ENCODE data around the gene MYEF2.

The MYEF2 gene

GRCh38 chr15:48145923-48146322 is 32.2 kb downstream of the MYEF2 start:
- in situ Hi-C loops (cut with HindIII; ENCODE audit: low sequenced_read_pairs) = no loop called here

GRCh38 chr15:48144889-48145288 is 33.2 kb downstream of the MYEF2 start:
- in situ Hi-C loops (cut with HindIII; ENCODE audit: low sequenced_read_pairs) = no loop called here

GRCh38 chr15:48143856-48144255 is 34.2 kb downstream of the MYEF2 start:
- in situ Hi-C loops (cut with HindIII; ENCODE audit: low sequenced_read_pairs) = no loop called here

- in situ Hi-C loops (cut with HindIII; ENCODE audit: low sequenced_read_pairs) = no loop called here
These were observed 45.2 kb downstream of the MYEF2 start for GRCh38 chr15:48132874-48133273.

- in situ Hi-C loops (cut with HindIII; ENCODE audit: low sequenced_read_pairs) = no loop called here
These were observed 46.8 kb downstream of the MYEF2 start for GRCh38 chr15:48131324-48131723.

GRCh38 chr15:48126667-48127355 is 51.3 kb downstream of the MYEF2 start:
- in situ Hi-C loops (cut with HindIII; ENCODE audit: low sequenced_read_pairs) = no loop called here

- in situ Hi-C loops (cut with HindIII; ENCODE audit: low sequenced_read_pairs) = no loop called here
These were observed 56.2 kb downstream of the MYEF2 start for GRCh38 chr15:48121849-48122248.

GRCh38 chr15:48120745-48121144 is 57.4 kb downstream of the MYEF2 start, which contains the start of gene SLC24A5:
Gene SLC24A5 (plus strand): TSS chr15:48120990. CDS start chr15:48121045, 55 bp downstream.
- in situ Hi-C loops (cut with HindIII; ENCODE audit: low sequenced_read_pairs) = no loop called here

GRCh38 chr15:48119277-48119676 is 58.8 kb downstream of the MYEF2 start:
- in situ Hi-C loops (cut with HindIII; ENCODE audit: low sequenced_read_pairs) = no loop called here

GRCh38 chr15:48112242-48112641 is 65.9 kb downstream of the MYEF2 start:
- in situ Hi-C loops (cut with HindIII; ENCODE audit: low sequenced_read_pairs) = no loop called here

GRCh38 chr15:48109856-48110531 is 68.1 kb downstream of the MYEF2 start:
- in situ Hi-C loops (cut with HindIII; ENCODE audit: low sequenced_read_pairs) = no loop called here

- in situ Hi-C loops (cut with HindIII; ENCODE audit: low sequenced_read_pairs) = no loop called here
These were observed 68.9 kb downstream of the MYEF2 start for GRCh38 chr15:48109212-48109611.

GRCh38 chr15:48105936-48106335 is 72.2 kb downstream of the MYEF2 start:
- in situ Hi-C loops (cut with HindIII; ENCODE audit: low sequenced_read_pairs) = no loop called here

GRCh38 chr15:48103647-48104046 is 74.4 kb downstream of the MYEF2 start:
- in situ Hi-C loops (cut with HindIII; ENCODE audit: low sequenced_read_pairs) = no loop called here

- in situ Hi-C loops (cut with HindIII; ENCODE audit: low sequenced_read_pairs) = no loop called here
These were observed 75.9 kb downstream of the MYEF2 start for GRCh38 chr15:48102167-48102566.

- in situ Hi-C loops (cut with HindIII; ENCODE audit: low sequenced_read_pairs) = no loop called here
These were observed 76.6 kb downstream of the MYEF2 start for GRCh38 chr15:48101376-48101961.

GRCh38 chr15:48097264-48097663 is 80.8 kb downstream of the MYEF2 start:
- in situ Hi-C loops (cut with HindIII; ENCODE audit: low sequenced_read_pairs) = no loop called here

- in situ Hi-C loops (cut with HindIII; ENCODE audit: low sequenced_read_pairs) = no loop called here
These were observed 81.3 kb downstream of the MYEF2 start for GRCh38 chr15:48096813-48097212.

GRCh38 chr15:48096355-48096786 is 81.7 kb downstream of the MYEF2 start:
- in situ Hi-C loops (cut with HindIII; ENCODE audit: low sequenced_read_pairs) = no loop called here

- in situ Hi-C loops (cut with HindIII; ENCODE audit: low sequenced_read_pairs) = no loop called here
These were observed 86.6 kb downstream of the MYEF2 start for GRCh38 chr15:48091522-48091921.

- in situ Hi-C loops (cut with HindIII; ENCODE audit: low sequenced_read_pairs) = no loop called here
These were observed 87.4 kb downstream of the MYEF2 start for GRCh38 chr15:48090666-48091065.

- in situ Hi-C loops (cut with HindIII; ENCODE audit: low sequenced_read_pairs) = no loop called here
These were observed 88.0 kb downstream of the MYEF2 start for GRCh38 chr15:48090115-48090514.
